ENCODE measurements around the gene BSCL2. TPM values are rescaled to one million over a fixed set of nuclear protein-coding genes. Genes with fewer than 3 reads are reported as not detected.

BSCL2 gene
- total and polyA plus RNA-seq, 2 donors (not counting 3 experiments of a cell fraction or from before 2014, with no cell fraction given): 31.1 to 94.8 TPM

- Histone ChIP-seq H3K79me2 (ENCODE audit: control insufficient read depth, insufficient read depth, low read length) (no peaks in the 10 kb centered on the region), H3K4me2 (ENCODE audit: insufficient read depth, low read length) (peak overlapping the region; percentile 85), H4K20me1 (replicated peaks; ENCODE audit: control insufficient read depth, extremely low read depth, insufficient read depth, low read length) (no peaks in the 10 kb centered on the region), H3K4me1 (ENCODE audit: control insufficient read depth, extremely low read depth, insufficient read depth, low read length) (peaks cover 25% of the 10 kb centered on the region), H3K9me1 (replicated peaks; ENCODE audit: control insufficient read depth, extremely low read depth, insufficient read depth, low read length) (no peaks in the 10 kb centered on the region), H3K9me3 (replicated peaks; ENCODE audit: control insufficient read depth, insufficient read depth, low read length) (no peaks in the 10 kb centered on the region), H3K9ac (replicated peaks; ENCODE audit: extremely low read depth, insufficient read depth, low read length) (no peak overlapping the region), H3K27ac (ENCODE audit: insufficient read depth, low read depth, low read length) (no peak overlapping the region), H3K36me3 (ENCODE audit: control insufficient read depth in 2 of 2, extremely low read depth in 1 of 2, insufficient read depth in 2 of 2, low read length in 2 of 2) (peaks cover 4 to 13% of the 10 kb centered on the region in 2 experiments), H3K27me3 (ENCODE audit: control insufficient read depth in 2 of 2, insufficient read depth in 2 of 2, low read length in 2 of 2) (no peaks in the 10 kb centered on the region), H2AFZ (ENCODE audit: low read depth, low read length) (no peak overlapping the region), H3K4me3 (replicated peaks in 1 of 3; ENCODE audit: insufficient read depth in 1 of 3, low read depth in 1 of 3, low read length in 3 of 3) (no peak overlapping the region)
- no TSS peak for BruUV-seq (replicated peaks)
- dilution Hi-C loops (cut with MboI; ENCODE audit: extremely low pct_ligation_motif_present, low sequenced_read_pairs): no loop called here
- CTCF ChIA-PET: interaction anchor here (1.1 to 1.4 kb wide), 2 partner anchors 28 to 43 kb away, joined by 3 to 6 read pairs; partner anchors contain the start of genes C11orf98 and CSKMT
- TF ChIP-seq, protein P1, sequence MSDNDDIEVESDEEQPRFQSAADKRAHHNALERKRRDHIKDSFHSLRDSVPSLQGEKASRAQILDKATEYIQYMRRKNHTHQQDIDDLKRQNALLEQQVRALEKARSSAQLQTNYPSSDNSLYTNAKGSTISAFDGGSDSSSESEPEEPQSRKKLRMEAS (IDR thresholded peaks at IDR 0.05; ENCODE audit: insufficient read depth, insufficient read length): no peak
- TF ChIP-seq GATA2 (IDR thresholded peaks at IDR 0.05; ENCODE audit: insufficient read depth, insufficient read length, low read depth, low read length) (no peak), JUN (IDR thresholded peaks at IDR 0.05; ENCODE audit: borderline replicate concordance, insufficient read depth, insufficient read length, low read depth) (no peak), FOS (IDR thresholded peaks at IDR 0.05; ENCODE audit: borderline replicate concordance, insufficient read depth, low read length) (no peak), MYC (IDR thresholded peaks at IDR 0.05; ENCODE audit: low read depth, low read length) (no peak), EZH2 (IDR thresholded peaks at IDR 0.05; ENCODE audit: borderline replicate concordance, low read depth, low read length, severe bottlenecking) (no peak), POLR2AphosphoS5 (IDR thresholded peaks at IDR 0.05; ENCODE audit: insufficient read depth, low read depth, low read length) (no peak), POLR2A (IDR thresholded peaks at IDR 0.05; ENCODE audit: low read depth, low read length) (no peak)
- TF ChIP-seq, protein P2, sequence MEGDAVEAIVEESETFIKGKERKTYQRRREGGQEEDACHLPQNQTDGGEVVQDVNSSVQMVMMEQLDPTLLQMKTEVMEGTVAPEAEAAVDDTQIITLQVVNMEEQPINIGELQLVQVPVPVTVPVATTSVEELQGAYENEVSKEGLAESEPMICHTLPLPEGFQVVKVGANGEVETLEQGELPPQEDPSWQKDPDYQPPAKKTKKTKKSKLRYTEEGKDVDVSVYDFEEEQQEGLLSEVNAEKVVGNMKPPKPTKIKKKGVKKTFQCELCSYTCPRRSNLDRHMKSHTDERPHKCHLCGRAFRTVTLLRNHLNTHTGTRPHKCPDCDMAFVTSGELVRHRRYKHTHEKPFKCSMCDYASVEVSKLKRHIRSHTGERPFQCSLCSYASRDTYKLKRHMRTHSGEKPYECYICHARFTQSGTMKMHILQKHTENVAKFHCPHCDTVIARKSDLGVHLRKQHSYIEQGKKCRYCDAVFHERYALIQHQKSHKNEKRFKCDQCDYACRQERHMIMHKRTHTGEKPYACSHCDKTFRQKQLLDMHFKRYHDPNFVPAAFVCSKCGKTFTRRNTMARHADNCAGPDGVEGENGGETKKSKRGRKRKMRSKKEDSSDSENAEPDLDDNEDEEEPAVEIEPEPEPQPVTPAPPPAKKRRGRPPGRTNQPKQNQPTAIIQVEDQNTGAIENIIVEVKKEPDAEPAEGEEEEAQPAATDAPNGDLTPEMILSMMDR (IDR thresholded peaks at IDR 0.05; ENCODE audit: extremely low read depth in 1 of 2, insufficient read depth in 1 of 2, low read depth in 1 of 2, low read length in 2 of 2): no peak
- POLR2A ChIA-PET: interaction anchor here (1.4 to 2.8 kb wide), 2 partner anchors 19 to 43 kb away, joined by 5 to 8 read pairs; partner anchors contain the start of genes C11orf98, CSKMT and HNRNPUL2
- FAIRE-seq (no peak), DNase-seq (ENCODE audit: low read depth, low spot score) (no peak)
- intact Hi-C loops (cut with micrococcal nuclease): loop anchor here (5.0 kb wide), 2 partner anchors 41 to 56 kb away; partner anchors contain the start of genes C11orf98, CSKMT and INTS5
These were observed 1.2 kb upstream of the BSCL2 start for GRCh38 chr11:62708392-62708791.

Measured in endothelial cell of umbilical vein (primary cell).